IMR-90 (cell line): ENCODE data around the gene BLVRA. TPM values are rescaled to one million over a fixed set of nuclear protein-coding genes. Genes with fewer than 3 reads are reported as not detected.

ENCODE experiments used
- ATAC-seq: fragments of 200-7000 bp; cut with Tn5 transposase; 2 replicates; pipeline ENCODE4 v1.9.1; 2020; ENCODE audit warnings: low read depth, mild to moderate bottlenecking, moderate library complexity
- BruUV-seq: library from RNA; stranded (reverse); fragments of 400-500 nt; replicated peaks from 2 replicates; lab custom pipeline; 2021; lab: Mats Ljungman, UMichigan
- CTCF ChIA-PET: fragments of 300-600 bp; formaldehyde crosslinking; extraction: SDS; loops from one replicate; lab custom pipeline; 2021; ENCODE audit warnings: antibody characterized with exemption; lab: Yijun Ruan, JAX
- POLR2A ChIA-PET: fragments of 300-600 bp; sonication (Branson Sonifier 250); formaldehyde crosslinking; loops from one replicate; lab custom pipeline; 2022; ENCODE audit warnings: antibody characterized with exemption; ENCODE audit not compliant: unreplicated experiment; lab: Charles Lee
- DNase-seq: peaks from one replicate; pipeline ENCODE4 v3.0.0; 2013
- H2AFZ ChIP-seq: replicated peaks from 2 replicates; pipeline ENCODE3; 2013; ENCODE audit warnings: low read length, mild to moderate bottlenecking; ENCODE audit not compliant: poor library complexity
- H2AK5ac ChIP-seq: 2 replicates; pipeline ENCODE4 v1.6.1; 2013; ENCODE audit warnings: low read depth, low read length, inconsistent platforms
- H2AK9ac ChIP-seq: replicated peaks from 2 replicates; pipeline ENCODE3; 2013; ENCODE audit warnings: mild to moderate bottlenecking, low read depth, low read length, moderate library complexity; ENCODE audit not compliant: poor library complexity
- H2BK120ac ChIP-seq: 2 replicates; pipeline ENCODE4 v1.6.1; 2013; ENCODE audit warnings: low read depth, low read length, inconsistent platforms
- H2BK15ac ChIP-seq: 3 replicates; pipeline ENCODE4 v1.6.1; 2013; ENCODE audit warnings: low read depth, low read length, inconsistent platforms
- H2BK20ac ChIP-seq: 2 replicates; pipeline ENCODE4 v1.6.1; 2013; ENCODE audit warnings: low read depth, mild to moderate bottlenecking, inconsistent platforms, low read length, moderate library complexity
- H2BK5ac ChIP-seq: 2 replicates; pipeline ENCODE4 v1.6.1; 2013; ENCODE audit warnings: mild to moderate bottlenecking, low read depth, low read length, inconsistent platforms; ENCODE audit not compliant: poor library complexity, severe bottlenecking
- H3K14ac ChIP-seq: replicated peaks from 2 replicates; pipeline ENCODE4 v1.6.1; 2013; ENCODE audit warnings: low read depth, low read length, inconsistent platforms
- H3K18ac ChIP-seq: 2 replicates; pipeline ENCODE4 v1.6.1; 2013; ENCODE audit warnings: low read depth, low read length, control low read depth
- H3K23ac ChIP-seq: 2 replicates; pipeline ENCODE4 v1.6.1; 2013; ENCODE audit warnings: low read depth, low read length, inconsistent platforms
- H3K27ac ChIP-seq: 2 replicates; pipeline ENCODE4 v1.5.1; 2013; ENCODE audit warnings: mild to moderate bottlenecking, control low read depth, low read length; ENCODE audit not compliant: insufficient read depth
- H3K27me3 ChIP-seq: 2 replicates; pipeline ENCODE4 v1.6.1; 2013; ENCODE audit warnings: low read length; ENCODE audit not compliant: control insufficient read depth, insufficient read depth
- H3K36me3 ChIP-seq: 2 replicates; pipeline ENCODE4 v1.6.1; 2013; ENCODE audit warnings: low read length, mixed read lengths; ENCODE audit not compliant: control insufficient read depth, insufficient read depth
- H3K4ac ChIP-seq: 2 replicates; pipeline ENCODE4 v1.6.1; 2013; ENCODE audit warnings: low read depth, low read length, inconsistent platforms
- H3K4me1 ChIP-seq: 2 replicates; pipeline ENCODE4 v1.6.1; 2013; ENCODE audit warnings: low read length, mixed read lengths; ENCODE audit not compliant: control insufficient read depth, insufficient read depth
- H3K4me2 ChIP-seq: 2 replicates; pipeline ENCODE4 v1.6.1; 2013; ENCODE audit warnings: low read depth, mild to moderate bottlenecking, control low read depth, low read length, moderate library complexity
- H3K4me3 ChIP-seq: 2 replicates; pipeline ENCODE4 v1.5.1; 2013; ENCODE audit warnings: low read depth, mild to moderate bottlenecking, control low read depth, low read length, moderate library complexity; ENCODE audit not compliant: insufficient read depth
- H3K56ac ChIP-seq: 2 replicates; pipeline ENCODE4 v1.6.1; 2013; ENCODE audit warnings: low read length, inconsistent platforms; ENCODE audit not compliant: insufficient read depth; ENCODE audit errors: extremely low read depth
- H3K79me1 ChIP-seq, 2 experiments: 2 replicates each; pipeline ENCODE4 v1.6.1; 2013; ENCODE audit warnings: low read length in 2 of 2, inconsistent platforms in 1 of 2, low read depth in 1 of 2
- H3K9ac ChIP-seq: 2 replicates; pipeline ENCODE4 v1.6.1; 2013; ENCODE audit warnings: low read depth, low read length, control low read depth
- H3K9me1 ChIP-seq: 2 replicates; pipeline ENCODE4 v1.6.1; 2013; ENCODE audit warnings: low read length, inconsistent platforms; ENCODE audit not compliant: insufficient read depth
- H3K9me3 ChIP-seq: 2 replicates; pipeline ENCODE4 v1.6.1; 2013; ENCODE audit warnings: low read length; ENCODE audit not compliant: control insufficient read depth, insufficient read depth
- H4K20me1 ChIP-seq: 2 replicates; pipeline ENCODE4 v1.6.1; 2013; ENCODE audit warnings: low read length, inconsistent platforms; ENCODE audit not compliant: insufficient read depth
- H4K5ac ChIP-seq: 2 replicates; pipeline ENCODE4 v1.6.1; 2013; ENCODE audit warnings: mild to moderate bottlenecking, low read depth, low read length, control low read depth
- H4K8ac ChIP-seq, 2 experiments: 2 replicates each; pipeline ENCODE4 v1.6.1; 2013; ENCODE audit warnings: low read depth in 2 of 2, low read length in 2 of 2, control low read depth in 1 of 2, inconsistent platforms in 1 of 2
- H4K91ac ChIP-seq: 2 replicates; pipeline ENCODE4 v1.6.1; 2013; ENCODE audit warnings: low read depth, low read length, inconsistent platforms; ENCODE audit not compliant: insufficient read depth
- BHLHE40 ChIP-seq: fragments of 150-350 bp; IDR thresholded peaks from 2 replicates; pipeline ENCODE4 v1.6.1; 2016; ENCODE audit warnings: mild to moderate bottlenecking, low read depth, low read length
- CEBPB ChIP-seq: IDR thresholded peaks from 2 replicates; pipeline ENCODE4 v1.6.1; 2012; ENCODE audit warnings: low read depth, low read length, improper control_type of control experiment
- ELK1 ChIP-seq: fragments of 150-350 bp; IDR thresholded peaks from 2 replicates; pipeline ENCODE4 v1.6.1; 2016; ENCODE audit warnings: low read depth, mild to moderate bottlenecking, low read length, moderate library complexity, borderline replicate concordance
- FOS ChIP-seq: fragments of 150-350 bp; IDR thresholded peaks from 2 replicates; pipeline ENCODE4 v1.6.1; 2016; ENCODE audit warnings: low read depth, low read length
- MAZ ChIP-seq: IDR thresholded peaks from 2 replicates; pipeline ENCODE4 v1.6.1; 2012; ENCODE audit warnings: low read depth, mild to moderate bottlenecking, low read length, improper control_type of control experiment, moderate library complexity, borderline replicate concordance
- NFE2L2 ChIP-seq: fragments of 150-350 bp; IDR thresholded peaks from 2 replicates; pipeline ENCODE4 v1.6.1; 2016; ENCODE audit warnings: low read depth, mild to moderate bottlenecking, low read length
- RAD21 ChIP-seq: IDR thresholded peaks from 2 replicates; pipeline ENCODE4 v1.6.1; 2012; ENCODE audit warnings: low read length, improper control_type of control experiment
- SMC3 ChIP-seq: fragments of 150-350 bp; IDR thresholded peaks from 2 replicates; pipeline ENCODE4 v1.6.1; 2016; ENCODE audit warnings: low read depth, mild to moderate bottlenecking, antibody characterized with exemption, low read length, moderate library complexity
- USF2 ChIP-seq: fragments of 150-350 bp; IDR thresholded peaks from 2 replicates; pipeline ENCODE4 v1.6.1; 2017; ENCODE audit warnings: mild to moderate bottlenecking, antibody characterized with exemption, low read length, low read depth
- WGBS, 2 experiments: methylation state at CpG; one replicate each; pipeline versions ENCODE4 v1.1.5 to v1.1.7; 2013; ENCODE audit warnings: missing lambda C conversion rate in 2 of 2; ENCODE audit not compliant: insufficient read length in 1 of 2; ENCODE audit errors: extremely low coverage in 2 of 2; 5-methylcytosine and 5-hydroxymethylcytosine counted together
- dilution Hi-C: fragments of 300-500 bp; cut with HindIII; formaldehyde crosslinking; loops from one replicate; pipeline ENCODE4 v1.14.3; 2018; ENCODE audit warnings: low sequenced_read_pairs; ENCODE audit not compliant: unreplicated experiment
- in situ Hi-C: fragments of 300-500 bp; cut with MboI; formaldehyde crosslinking; loops from 3 replicates; pipeline ENCODE4 v1.14.3; 2019; ENCODE audit warnings: low sequenced_read_pairs, inconsistent platforms, mixed read lengths
- intact Hi-C: fragments of 100-400 bp; cut with micrococcal nuclease; formaldehyde crosslinking; loops from 2 replicates; pipeline ENCODE4 v1.10.0; 2022
- polyA plus RNA-seq, 3 experiments: library from polyadenylated mRNA; depleted of rRNA; stranded (reverse); fragments of >200 nt; gene quantifications; 2 replicates each; pipeline ENCODE4 v1.2.3, GENCODE V29; 2012; ENCODE audit warnings: low replicate concordance in 1 of 3
- total RNA-seq: library from RNA; depleted of rRNA; stranded (reverse); fragments of >200 nt; gene quantifications from 2 replicates; pipeline ENCODE4 v1.2.3, GENCODE V29; 2012

BLVRA gene
- total and polyA plus RNA-seq, 2 of the 4 experiments (the other 2 are of a cell fraction): 32.3 to 47.1 TPM

GRCh38 chr7:43850348-43851116 lies 92.1 kb downstream of the BLVRA start:
- Histone ChIP-seq H4K5ac (no peak overlapping the region), H3K36me3 (no peaks in the 10 kb centered on the region), H3K27me3 (peaks cover 5% of the 10 kb centered on the region; the same call in 1 of the 2 replicates), H3K27ac (no peak overlapping the region), H3K9me1 (no peaks in the 10 kb centered on the region; the same call in 1 of the 2 replicates), H3K4me1 (no peaks in the 10 kb centered on the region), H2BK20ac (no peak overlapping the region), H3K4ac (no peak overlapping the region), H2BK5ac (no peak overlapping the region), H3K4me3 (no peak overlapping the region), H2AFZ (no peak overlapping the region), H4K8ac (no peak overlapping the region), H3K18ac (no peak overlapping the region), H2BK120ac (no peak overlapping the region), H3K9ac (no peak overlapping the region), H3K56ac (no peak overlapping the region), H2AK5ac (no peak overlapping the region), H2AK9ac (no peak overlapping the region), H4K91ac (no peak overlapping the region), H3K4me2 (no peak overlapping the region), H2BK15ac (no peak overlapping the region), H3K79me1 (no peaks in the 10 kb centered on the region), H4K20me1 (no peaks in the 10 kb centered on the region), H3K14ac (no peak overlapping the region), H3K9me3 (no peaks in the 10 kb centered on the region; the same call in 1 of the 2 replicates), H3K23ac (no peak overlapping the region)
- POLR2A ChIA-PET: no interaction called here
- CTCF ChIA-PET: no interaction called here
- intact Hi-C loops (no loop called here), dilution Hi-C loops (no loop called here), in situ Hi-C loops (no loop called here)
- no CpG with 5 or more reads among the region's 5 CpGs for WGBS, 2 experiments
- no TSS peak for BruUV-seq
- ATAC-seq (no peak), DNase-seq (no peak)
- no peak for TF ChIP-seq NFE2L2
- no peak for TF ChIP-seq FOS
- no peak for TF ChIP-seq BHLHE40
- no peak for TF ChIP-seq CEBPB
- TF ChIP-seq SMC3: no peak
- TF ChIP-seq USF2: no peak
- no peak for TF ChIP-seq RAD21
- TF ChIP-seq MAZ: no peak
- no peak for TF ChIP-seq ELK1
